NCI-H2107 (cell line): Measurements from ENCODE around the gene ING5.
"Not testable (repeated sequence)": the region's sequence is repeated elsewhere in the genome, so short reads cannot be mapped to it uniquely, and the experiment has no call there.

Source experiments
- DNase-seq: peaks from one replicate; lab custom pipeline; 2025; lab: John Stamatoyannopoulos, UW

ING5 gene

DNA sequence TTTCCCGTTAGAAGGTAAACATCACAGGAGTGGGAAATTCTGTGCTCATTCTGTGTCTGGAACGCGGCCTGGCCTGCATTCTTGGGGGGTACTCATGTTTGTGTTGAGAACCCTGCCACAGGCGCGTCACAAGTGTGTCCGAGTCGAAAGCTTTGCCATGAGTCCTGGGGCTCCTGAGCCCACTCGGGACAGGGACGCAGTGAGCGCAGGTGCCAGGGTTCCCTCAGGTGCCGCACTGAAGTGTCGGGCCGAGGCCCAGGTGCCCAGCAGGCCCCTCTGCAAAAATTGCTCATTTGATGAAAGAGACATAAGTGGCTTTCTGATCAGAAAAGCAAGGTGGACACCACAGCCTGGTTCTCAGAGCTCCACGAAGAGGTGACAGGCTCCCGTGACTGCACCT, 37.3 kb downstream of the ING5 start:
- no peak for DNase-seq

DNA sequence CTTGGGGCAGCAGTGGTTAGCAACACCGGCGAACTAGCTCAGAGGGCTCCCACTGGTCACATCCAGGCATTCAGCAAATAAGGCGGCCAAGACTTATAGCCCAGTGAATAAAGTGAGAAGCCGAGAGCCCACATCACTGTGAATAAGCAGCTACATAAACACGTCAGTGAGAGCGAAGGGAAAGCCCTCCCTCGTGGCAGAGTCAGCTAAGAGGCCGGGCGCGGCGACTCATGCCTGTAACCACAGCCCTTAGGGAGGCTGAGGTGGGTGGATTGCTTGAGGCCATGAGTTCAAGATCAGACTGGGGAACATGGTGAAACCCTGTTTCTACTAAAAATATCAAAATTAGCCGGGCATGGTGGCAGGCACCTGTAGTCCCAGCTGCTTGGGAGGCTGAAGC, 37.8 kb downstream of the ING5 start:
- DNase-seq = no peak

GRCh38 chr2:241741016-241741415, 39.2 kb downstream of the ING5 start:
- no peak for DNase-seq

GRCh38 chr2:241742320-241742939, 40.6 kb downstream of the ING5 start:
- no peak for DNase-seq

GRCh38 chr2:241743008-241743407, 41.2 kb downstream of the ING5 start:
- not testable (repeated sequence) for DNase-seq

GRCh38 chr2:241743620-241744019, 41.8 kb downstream of the ING5 start:
- DNase-seq = no peak

GRCh38 chr2:241744028-241744754, 42.4 kb downstream of the ING5 start:
- no peak for DNase-seq

- DNase-seq = no peak
Observed at GRCh38 chr2:241745276-241745675, 43.4 kb downstream of the ING5 start.

DNA sequence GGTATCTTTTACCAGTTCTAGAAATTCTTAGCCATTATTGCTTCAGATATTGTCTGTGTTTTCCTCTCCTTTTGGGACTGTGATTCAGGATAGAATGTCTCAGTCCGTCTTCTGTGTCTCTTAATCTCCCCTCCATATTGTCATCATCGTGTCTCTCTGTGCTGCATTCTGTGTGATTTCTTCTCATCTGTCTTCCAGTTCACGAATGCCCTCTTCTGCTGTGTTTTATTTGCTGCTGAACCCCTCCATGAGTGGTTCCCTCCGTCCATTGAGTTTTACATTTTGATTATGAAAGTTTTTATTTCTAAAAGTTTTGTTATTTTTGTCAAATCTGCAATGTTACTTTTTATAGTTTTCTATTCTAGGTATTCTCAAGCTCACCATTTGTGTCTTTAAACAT, 44.2 kb downstream of the ING5 start:
- no peak for DNase-seq

GRCh38 chr2:241748468-241749256, 46.8 kb downstream of the ING5 start:
- DNase-seq = no peak

- DNase-seq = no peak
Observed at GRCh38 chr2:241750076-241750840, 48.4 kb downstream of the ING5 start.

GRCh38 chr2:241751152-241751551, 49.3 kb downstream of the ING5 start:
- no peak for DNase-seq

DNA sequence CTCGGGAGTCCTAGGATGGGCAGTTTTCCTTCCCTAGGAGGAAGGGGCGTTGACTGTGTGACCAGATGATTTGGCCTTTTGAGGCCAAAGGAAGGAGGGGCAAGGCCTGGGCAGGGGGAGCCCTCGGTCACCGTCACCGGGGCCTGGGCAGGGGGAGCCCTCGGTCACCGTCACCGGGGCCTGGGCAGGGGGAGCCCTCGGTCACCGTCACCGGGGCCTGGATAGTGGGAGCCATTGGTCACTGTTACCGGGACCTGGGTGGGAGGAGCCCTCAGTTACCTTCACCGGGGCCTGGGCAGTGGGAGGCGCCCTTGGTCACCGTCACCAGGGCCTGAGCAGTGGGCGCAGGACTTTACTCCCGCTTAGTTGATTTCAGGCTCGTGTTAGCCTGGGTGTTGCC, 49.9 kb downstream of the ING5 start:
- DNase-seq = no peak

- DNase-seq = no peak
Observed at GRCh38 chr2:241752253-241752652, 50.4 kb downstream of the ING5 start.

DNA sequence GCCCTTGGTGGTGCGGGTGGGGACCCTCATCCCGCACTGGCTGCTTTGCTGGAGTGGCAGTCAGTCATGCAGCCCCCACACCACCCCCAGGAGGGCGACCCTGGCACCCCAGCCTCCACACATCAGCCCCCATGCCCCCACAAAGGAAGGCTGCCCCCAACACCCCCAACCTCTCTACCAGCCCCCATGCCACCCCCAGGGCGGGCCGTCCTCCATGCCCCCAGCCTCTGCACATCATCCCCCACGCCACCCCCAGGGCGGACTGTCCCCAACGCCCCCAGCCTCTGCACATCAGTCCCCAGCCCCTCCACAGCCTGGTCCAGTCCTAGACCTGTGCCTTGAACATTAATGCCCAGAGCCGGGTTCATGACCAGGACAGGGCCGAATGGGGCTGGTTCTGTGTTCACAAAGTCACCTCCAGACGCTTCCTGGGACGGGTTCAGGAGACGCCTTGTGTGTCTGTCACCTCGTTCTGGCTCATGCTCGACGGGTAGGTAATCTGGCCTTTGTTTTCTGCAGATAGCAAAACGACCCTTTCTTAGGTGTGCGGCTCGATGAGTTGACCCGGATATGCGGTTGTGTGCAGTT, 50.9 kb downstream of the ING5 start:
- DNase-seq = no peak

GRCh38 chr2:241753493-241753892, 51.7 kb downstream of the ING5 start:
- DNase-seq = no peak

DNA sequence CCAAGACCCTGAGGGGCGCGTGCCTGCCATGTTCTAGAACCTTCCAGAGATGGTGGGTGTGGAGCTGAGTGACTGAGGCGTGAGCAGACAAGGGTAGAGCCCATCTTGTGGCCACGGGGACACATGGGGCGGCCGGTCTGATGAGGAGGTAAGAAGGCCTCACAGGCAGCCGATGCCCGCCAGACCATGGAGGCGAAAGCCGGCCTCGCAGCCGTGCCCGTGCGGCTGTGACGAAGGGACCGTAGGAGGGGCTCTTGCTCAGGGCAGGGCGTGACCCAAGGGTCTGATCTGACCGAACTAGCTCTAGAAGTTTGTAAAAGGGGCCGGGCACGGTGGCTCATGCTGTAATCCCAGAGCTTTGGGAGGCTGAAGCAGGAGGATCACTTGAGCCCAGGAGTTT, 52.2 kb downstream of the ING5 start:
- DNase-seq = no peak

- no peak for DNase-seq
Observed at GRCh38 chr2:241755166-241755565, 53.3 kb downstream of the ING5 start.

- no peak for DNase-seq
Observed at GRCh38 chr2:241755777-241756176, 53.9 kb downstream of the ING5 start.

DNA sequence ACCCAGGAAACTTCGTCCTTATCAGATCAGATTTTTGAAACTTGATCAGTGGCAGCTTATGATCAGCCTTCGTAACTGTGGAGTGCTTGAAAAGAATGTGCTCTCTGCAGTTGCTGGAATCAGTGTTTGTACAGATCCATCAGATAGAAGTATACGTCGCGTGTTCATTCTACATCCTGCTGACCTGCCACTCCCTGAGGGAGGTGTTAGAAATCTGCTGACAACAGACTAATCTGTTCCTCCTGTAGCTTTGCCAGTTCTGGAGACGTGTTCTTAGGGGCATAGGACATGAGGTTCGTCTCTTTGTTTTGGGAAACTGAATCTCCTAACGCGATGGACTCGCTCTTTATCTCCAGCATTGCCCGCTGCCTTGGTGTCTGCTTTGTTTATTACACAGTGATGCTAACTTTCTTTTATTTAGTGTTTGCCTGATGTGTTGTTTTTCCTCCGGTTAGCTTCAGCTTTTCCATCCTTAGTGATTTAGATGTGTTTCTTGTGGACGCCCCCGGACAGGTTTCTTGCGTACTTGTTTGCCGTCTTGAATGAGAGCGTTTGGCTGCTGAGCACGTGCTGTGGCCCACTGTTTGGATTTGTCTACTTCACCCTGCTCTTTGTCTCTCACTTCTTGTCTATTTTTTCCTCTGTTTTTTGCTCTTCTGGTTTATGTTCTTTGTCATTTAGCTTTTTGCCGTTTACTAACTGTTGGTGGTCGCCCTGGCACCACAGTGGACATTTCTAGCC, 57.4 kb downstream of the ING5 start:
- DNase-seq = no peak

GRCh38 chr2:241759893-241760292, 58.1 kb downstream of the ING5 start:
- not testable (repeated sequence) for DNase-seq
